K562 (cell line): Measurements from ENCODE around the gene YPEL1. TPM values are rescaled to one million over a fixed set of nuclear protein-coding genes. Genes with fewer than 3 reads are reported as not detected.

Experiments
- CBX1 ChIP-seq: sonication (generic); IDR thresholded peaks from 2 replicates; pipeline ENCODE4 v1.6.1; 2016; ENCODE audit warnings: antibody characterized with exemption, low read depth, mild to moderate bottlenecking
- CREB3L1 ChIP-seq: fragments of 450-650 bp; IDR thresholded peaks from 2 replicates; pipeline ENCODE4 v1.6.1; 2014; ENCODE audit warnings: low read depth, mild to moderate bottlenecking, moderate library complexity, borderline replicate concordance
- DNMT1 ChIP-seq: fragments of 450-650 bp; IDR thresholded peaks from 2 replicates; pipeline ENCODE4 v1.6.1; 2016; ENCODE audit warnings: antibody characterized with exemption, mild to moderate bottlenecking
- EWSR1 ChIP-seq: fragments of 450-650 bp; IDR thresholded peaks from 2 replicates; pipeline ENCODE4 v1.6.1; 2018; ENCODE audit warnings: borderline replicate concordance, mild to moderate bottlenecking, low read depth, moderate library complexity; ENCODE audit not compliant: partially characterized antibody
- GMEB1 ChIP-seq: fragments of 250-450 bp; sonication (Bioruptor Pico); IDR thresholded peaks from 2 replicates; pipeline ENCODE4 v1.4.0; 2020; ENCODE audit warnings: mild to moderate bottlenecking
- HDAC8 ChIP-seq: fragments of 450-650 bp; IDR thresholded peaks from 2 replicates; pipeline ENCODE4 v1.6.1; 2016; ENCODE audit warnings: mild to moderate bottlenecking, missing genetic modification characterization, moderate library complexity, missing compliant biosample characterization
- L3MBTL2 ChIP-seq: fragments of 450-650 bp; IDR thresholded peaks from 2 replicates; pipeline ENCODE4 v1.6.1; 2016; ENCODE audit warnings: mild to moderate bottlenecking, moderate library complexity
- NFIC ChIP-seq: fragments of 450-650 bp; IDR thresholded peaks from 2 replicates; pipeline ENCODE4 v1.6.1; 2017; ENCODE audit warnings: mild to moderate bottlenecking, inconsistent platforms
- NR1H2 ChIP-seq: sonication (generic); formaldehyde crosslinking; IDR thresholded peaks from 2 replicates; pipeline ENCODE4 v1.4.0; 2020; ENCODE audit warnings: mild to moderate bottlenecking, missing genetic modification reagents
- PHF20 ChIP-seq: fragments of 450-650 bp; IDR thresholded peaks from 2 replicates; pipeline ENCODE4 v1.6.1; 2018; ENCODE audit not compliant: partially characterized antibody
- PML ChIP-seq: IDR thresholded peaks from 2 replicates; pipeline ENCODE4 v1.6.1; 2012; ENCODE audit warnings: low read length, inconsistent platforms
- POLR3G ChIP-seq: IDR thresholded peaks from 2 replicates; pipeline ENCODE4 v1.6.1; 2011; ENCODE audit not compliant: insufficient read length, insufficient replicate concordance; ENCODE audit errors: extremely low read depth
- RB1 ChIP-seq: fragments of 450-650 bp; IDR thresholded peaks from 2 replicates; pipeline ENCODE4 v1.6.1; 2017; ENCODE audit warnings: low read depth, mild to moderate bottlenecking
- RFX1 ChIP-seq: fragments of 450-650 bp; IDR thresholded peaks from 2 replicates; pipeline ENCODE4 v1.6.1; 2016; ENCODE audit warnings: mild to moderate bottlenecking, moderate library complexity
- SMC3 ChIP-seq: conservative IDR thresholded peaks from 2 replicates; pipeline ENCODE4 v1.6.1; 2011; ENCODE audit warnings: low read depth, low read length, improper control_type of control experiment; ENCODE audit not compliant: insufficient read depth
- ZBTB2 ChIP-seq: fragments of 450-650 bp; IDR thresholded peaks from 2 replicates; pipeline ENCODE4 v1.6.1; 2016; ENCODE audit warnings: antibody characterized with exemption
- ZBTB9 ChIP-seq: fragments of 450-650 bp; formaldehyde crosslinking; IDR thresholded peaks from 2 replicates; pipeline ENCODE4 v1.4.0; 2020; ENCODE audit warnings: mild to moderate bottlenecking, moderate library complexity
- ZNF12 ChIP-seq: sonication (generic); formaldehyde crosslinking; IDR thresholded peaks from 2 replicates; pipeline ENCODE4 v1.4.0; 2020; ENCODE audit warnings: mild to moderate bottlenecking, missing genetic modification reagents
- ZNF24 ChIP-seq: fragments of 450-650 bp; IDR thresholded peaks from 2 replicates; pipeline ENCODE4 v1.6.1; 2016
- ZNF282 ChIP-seq: sonication (generic); formaldehyde crosslinking; IDR thresholded peaks from 2 replicates; pipeline ENCODE4 v1.8.1; 2023; ENCODE audit warnings: missing genetic modification reagents
- ZNF583 ChIP-seq: fragments of 250-450 bp; sonication (Bioruptor Pico); IDR thresholded peaks from 2 replicates; pipeline ENCODE4 v1.4.0; 2020
- ZNF717 ChIP-seq: fragments of 250-450 bp; sonication (Bioruptor Pico); IDR thresholded peaks from 2 replicates; pipeline ENCODE4 v1.5.0; 2021
- ZNF740 ChIP-seq, 3 experiments: fragments of 200-800 bp in 1 of 3; sonication (Bioruptor generic) in 1 of 3; sonication (generic) in 1 of 3; formaldehyde crosslinking in 1 of 3; IDR thresholded peaks; 2 replicates each; pipeline versions ENCODE4 v1.6.1 to v1.8.0; 2016 to 2022; ENCODE audit warnings: mild to moderate bottlenecking in 2 of 3, missing compliant biosample characterization in 2 of 3, missing genetic modification characterization in 2 of 3, missing genetic modification reagents in 1 of 3
- polyA plus RNA-seq, 8 experiments: library from polyadenylated mRNA; depleted of rRNA in 4 of 8; stranded (reverse) in 5 of 8; unstranded in 3 of 8; fragments of >200 nt; fragmentation: Nextera tagmentation in 2 of 8; fragmentation: Illumina TruSeq in 1 of 8; extraction: Ambion mirVana in 2 of 8; extraction: Trizol in 1 of 8; gene quantifications; 2 replicates each; pipeline versions ENCODE4 v1.2.1 to v1.2.3, GENCODE V29; 2011 to 2014; ENCODE audit warnings: inconsistent platforms in 1 of 8, missing spikeins in 1 of 8
- total RNA-seq, 7 experiments: library from RNA; depleted of rRNA in 6 of 7; stranded (reverse); fragments of >200 nt in 6 of 7; fragmentation: Illumina TruSeq in 2 of 7; extraction: Trizol in 2 of 7; gene quantifications; 2 replicates each; pipeline versions ENCODE4 v1.2.1 to v1.2.3, GENCODE V29; 2011 to 2021; ENCODE audit warnings: low replicate concordance in 1 of 7
- TF ChIP-seq, protein P1 (sequence below): fragments of 250-450 bp; sonication (Bioruptor Pico); IDR thresholded peaks from 2 replicates; pipeline ENCODE4 v1.4.0; 2020

The YPEL1 gene
- total and polyA plus RNA-seq, 9 of the 15 experiments (the other 6 are each of a cell fraction or from before 2014, with no cell fraction given): 0.07 to 2.2 (median 0.46) TPM

DNA sequence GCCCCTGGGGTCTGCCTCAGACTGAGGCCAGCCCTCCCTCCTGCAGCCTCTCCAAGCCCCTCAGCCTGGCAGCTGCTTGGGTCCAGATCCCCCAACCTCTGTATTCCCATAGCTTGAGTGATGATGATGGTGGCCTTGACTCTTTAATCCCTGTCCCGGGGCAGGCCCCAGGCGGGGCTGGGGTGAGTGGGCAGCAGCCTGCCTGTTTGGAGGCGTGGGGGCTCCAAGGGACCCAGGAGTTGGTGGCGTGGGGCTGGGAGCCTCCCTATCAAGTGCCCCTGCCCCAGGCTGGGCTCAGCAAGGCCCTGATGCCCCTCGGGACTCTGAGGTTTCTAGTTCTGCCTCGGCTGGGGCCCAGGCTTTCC, 47.3 kb downstream of the YPEL1 start (continued):
- TF ChIP-seq ZBTB9 (no peak), GMEB1 (CRISPR knock-in tag) (no peak), RB1 (no peak), CREB3L1 (no peak), CBX1 (no peak), RFX1 (no peak), SMC3 (no peak), PML (no peak), ZNF24 (no peak), ZNF282 (CRISPR knock-in tag) (no peak), PHF20 (no peak), NFIC (no peak), ZNF12 (CRISPR knock-in tag) (no peak), ZNF717 (CRISPR knock-in tag) (no peak), ZNF583 (CRISPR knock-in tag) (no peak), ZBTB2 (no peak), EWSR1 (no peak), NR1H2 (0 out of 2 replicates have a peak, but pooled peaks have one; percentile 48), DNMT1 (no peak), POLR3G (no peak), HDAC8 (tag) (no peak), ZNF740 (CRISPR knock-in tag; IDR thresholded peaks at IDR 0.05) (no peak), ZNF740 (tag; IDR thresholded peaks at IDR 0.05) (no peak), L3MBTL2 (no peak)
- TF ChIP-seq, protein P1, sequence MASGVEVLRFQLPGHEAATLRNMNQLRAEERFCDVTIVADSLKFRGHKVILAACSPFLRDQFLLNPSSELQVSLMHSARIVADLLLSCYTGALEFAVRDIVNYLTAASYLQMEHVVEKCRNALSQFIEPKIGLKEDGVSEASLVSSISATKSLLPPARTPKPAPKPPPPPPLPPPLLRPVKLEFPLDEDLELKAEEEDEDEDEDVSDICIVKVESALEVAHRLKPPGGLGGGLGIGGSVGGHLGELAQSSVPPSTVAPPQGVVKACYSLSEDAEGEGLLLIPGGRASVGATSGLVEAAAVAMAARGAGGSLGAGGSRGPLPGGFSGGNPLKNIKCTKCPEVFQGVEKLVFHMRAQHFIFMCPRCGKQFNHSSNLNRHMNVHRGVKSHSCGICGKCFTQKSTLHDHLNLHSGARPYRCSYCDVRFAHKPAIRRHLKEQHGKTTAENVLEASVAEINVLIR (CRISPR knock-in tag): no peak
